K562 (cell line): ENCODE results near the gene PTPN1. TPM values are rescaled to one million over a fixed set of nuclear protein-coding genes. Genes with fewer than 3 reads are reported as not detected.

Experiments used
- REST ChIP-seq, 2 experiments: fragments of 450-650 bp; formaldehyde crosslinking in 1 of 2; IDR thresholded peaks; 2 replicates each; pipeline versions ENCODE4 v1.4.0 to v1.6.1; 2014 to 2020; ENCODE audit warnings: mild to moderate bottlenecking in 2 of 2, borderline replicate concordance in 1 of 2, low read depth in 1 of 2
- polyA plus RNA-seq, 8 experiments: library from polyadenylated mRNA; depleted of rRNA in 4 of 8; stranded (reverse) in 5 of 8; unstranded in 3 of 8; fragments of >200 nt; fragmentation: Nextera tagmentation in 2 of 8; fragmentation: Illumina TruSeq in 1 of 8; extraction: Ambion mirVana in 2 of 8; extraction: Trizol in 1 of 8; gene quantifications; 2 replicates each; pipeline versions ENCODE4 v1.2.1 to v1.2.3, GENCODE V29; 2011 to 2014; ENCODE audit warnings: inconsistent platforms in 1 of 8, missing spikeins in 1 of 8
- total RNA-seq, 7 experiments: library from RNA; depleted of rRNA in 6 of 7; stranded (reverse); fragments of >200 nt in 6 of 7; fragmentation: Illumina TruSeq in 2 of 7; extraction: Trizol in 2 of 7; gene quantifications; 2 replicates each; pipeline versions ENCODE4 v1.2.1 to v1.2.3, GENCODE V29; 2011 to 2021; ENCODE audit warnings: low replicate concordance in 1 of 7

Gene PTPN1
- total and polyA plus RNA-seq, 9 of the 15 experiments (the other 6 are each of a cell fraction or from before 2014, with no cell fraction given), result 11.0 to 85.3 (median 54.0) TPM

GRCh38 chr20:50460608-50461267, 49.4 kb upstream of the PTPN1 start (continued):
- peak; percentile 93 for TF ChIP-seq REST (IDR thresholded peaks at IDR 0.05; ENCODE audit: borderline replicate concordance)
- TF ChIP-seq REST (CRISPR knock-in tag; IDR thresholded peaks at IDR 0.05; ENCODE audit: low read depth), result no peak
